ENCODE measurements around the gene TTC24.
"Not testable (repeated sequence)": the region's sequence is repeated elsewhere in the genome, so short reads cannot be mapped to it uniquely, and the experiment has no call there.

TTC24 gene

DNA sequence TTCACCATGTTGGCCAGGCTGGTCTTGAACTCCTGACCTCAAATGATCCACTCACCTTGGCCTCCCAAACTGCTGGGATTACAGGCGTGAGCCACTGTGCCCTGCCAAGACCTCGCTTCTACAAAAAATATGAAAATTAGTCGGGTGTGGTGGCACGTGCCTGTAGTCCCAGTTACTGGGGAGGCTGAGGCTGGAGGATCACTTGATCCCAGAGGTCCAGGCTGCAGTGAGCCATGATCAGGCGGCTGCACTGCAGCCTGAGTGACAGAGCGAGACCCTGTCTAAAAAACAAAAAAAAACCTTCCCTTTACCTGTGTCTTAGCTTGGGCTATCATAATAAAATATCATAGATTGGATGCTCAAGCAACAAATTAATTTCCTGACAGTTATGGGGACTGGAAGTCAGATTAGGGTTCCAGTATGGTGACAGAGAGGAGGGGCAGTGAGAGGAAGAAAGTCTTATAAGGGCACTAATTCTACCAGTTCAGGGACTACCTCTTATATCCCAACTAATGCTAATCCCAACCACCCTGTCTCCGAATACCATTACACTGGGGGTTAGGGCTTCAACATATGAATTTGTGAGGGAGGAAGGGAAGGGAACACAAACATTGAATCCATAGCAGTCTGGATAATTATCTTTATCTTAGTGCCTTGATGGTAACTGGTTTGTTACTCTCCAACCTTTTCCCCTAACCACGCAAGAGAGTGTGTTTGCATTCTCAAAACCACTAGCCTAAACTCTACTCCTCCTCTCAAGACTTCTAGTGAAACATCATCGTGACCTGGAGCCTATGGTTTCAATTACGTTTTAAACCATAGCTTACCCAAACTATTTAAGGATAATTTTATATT is 11.0 kb downstream of the TTC24 start:
- no peak for DNase-seq

DNA sequence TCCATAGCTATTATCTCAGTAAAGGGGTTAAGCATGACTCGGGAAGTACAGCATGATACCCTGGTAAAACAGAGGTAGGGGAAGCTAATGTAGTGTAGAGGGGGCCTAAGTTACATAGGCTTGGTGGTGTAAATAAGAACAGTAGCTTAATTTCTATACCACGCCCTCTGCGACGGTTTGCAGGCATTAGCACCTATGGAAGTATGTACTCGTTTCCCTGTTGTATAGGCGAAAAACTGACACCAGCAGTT is 11.6 kb downstream of the TTC24 start:
- DNase-seq: no peak

DNA sequence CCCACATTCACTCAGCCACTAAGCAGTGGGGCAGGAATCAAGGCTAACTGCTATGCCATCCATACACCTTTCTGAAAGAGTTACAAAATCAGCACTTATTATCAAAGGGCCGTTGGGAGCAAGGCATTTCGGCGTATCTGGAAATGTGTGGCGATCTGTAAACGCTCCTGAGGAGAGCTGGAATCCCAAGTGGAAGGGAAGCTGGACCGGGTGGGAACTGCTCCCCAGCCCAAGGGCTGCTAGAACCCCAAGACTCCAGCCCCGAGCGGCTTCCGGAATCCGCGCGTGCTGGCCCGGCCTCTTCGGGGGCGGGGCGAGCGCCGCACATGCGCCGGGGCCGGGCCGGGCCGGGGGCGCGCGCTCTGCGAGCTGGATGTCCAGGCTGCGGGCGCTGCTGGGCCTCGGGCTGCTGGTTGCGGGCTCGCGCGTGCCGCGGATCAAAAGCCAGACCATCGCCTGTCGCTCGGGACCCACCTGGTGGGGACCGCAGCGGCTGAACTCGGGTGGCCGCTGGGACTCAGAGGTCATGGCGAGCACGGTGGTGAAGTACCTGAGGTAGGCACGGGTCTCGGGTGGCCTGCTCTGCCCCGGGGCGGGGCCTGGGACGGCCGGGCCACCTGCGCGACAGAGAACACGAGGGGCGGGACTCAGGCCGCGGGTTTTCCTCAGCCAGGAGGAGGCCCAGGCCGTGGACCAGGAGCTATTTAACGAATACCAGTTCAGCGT is 12.1 kb downstream of the TTC24 start, which contains the start of gene NAXE:
Gene NAXE (plus strand): TSS at position 345 of the 726 bp plus-strand sequence. CDS start 29 bp downstream, at position 374.
- peak; percentile 71 for DNase-seq

DNA sequence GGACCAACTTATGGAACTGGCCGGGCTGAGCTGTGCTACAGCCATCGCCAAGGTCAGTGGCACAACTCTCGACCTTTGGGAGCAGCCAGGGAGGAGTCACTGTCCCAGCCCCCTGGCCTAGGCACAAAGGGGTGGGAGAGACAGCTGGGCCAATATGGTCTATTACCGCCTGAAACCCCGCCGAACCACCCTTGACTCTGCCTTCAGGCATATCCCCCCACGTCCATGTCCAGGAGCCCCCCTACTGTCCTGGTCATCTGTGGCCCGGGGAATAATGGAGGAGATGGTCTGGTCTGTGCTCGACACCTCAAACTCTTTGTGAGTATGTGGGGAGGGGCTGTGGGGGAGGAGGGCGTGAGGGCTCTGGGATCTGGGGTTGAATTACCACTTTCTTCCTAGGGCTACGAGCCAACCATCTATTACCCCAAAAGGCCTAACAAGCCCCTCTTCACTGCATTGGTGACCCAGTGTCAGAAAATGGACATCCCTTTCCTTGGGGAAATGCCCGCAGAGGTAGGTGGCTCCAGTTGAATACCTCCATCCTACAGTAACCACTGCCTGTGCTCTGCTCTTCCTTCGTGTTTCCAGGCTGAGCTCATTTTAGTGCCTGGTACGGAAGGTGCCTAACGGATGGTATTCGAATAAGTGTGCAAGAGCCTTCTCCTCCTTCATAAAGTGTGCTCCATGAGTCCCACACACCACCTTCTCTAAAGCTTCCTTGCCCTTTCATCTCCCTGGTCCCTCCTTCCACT is 12.8 kb downstream of the TTC24 start:
- no peak for DNase-seq

DNA sequence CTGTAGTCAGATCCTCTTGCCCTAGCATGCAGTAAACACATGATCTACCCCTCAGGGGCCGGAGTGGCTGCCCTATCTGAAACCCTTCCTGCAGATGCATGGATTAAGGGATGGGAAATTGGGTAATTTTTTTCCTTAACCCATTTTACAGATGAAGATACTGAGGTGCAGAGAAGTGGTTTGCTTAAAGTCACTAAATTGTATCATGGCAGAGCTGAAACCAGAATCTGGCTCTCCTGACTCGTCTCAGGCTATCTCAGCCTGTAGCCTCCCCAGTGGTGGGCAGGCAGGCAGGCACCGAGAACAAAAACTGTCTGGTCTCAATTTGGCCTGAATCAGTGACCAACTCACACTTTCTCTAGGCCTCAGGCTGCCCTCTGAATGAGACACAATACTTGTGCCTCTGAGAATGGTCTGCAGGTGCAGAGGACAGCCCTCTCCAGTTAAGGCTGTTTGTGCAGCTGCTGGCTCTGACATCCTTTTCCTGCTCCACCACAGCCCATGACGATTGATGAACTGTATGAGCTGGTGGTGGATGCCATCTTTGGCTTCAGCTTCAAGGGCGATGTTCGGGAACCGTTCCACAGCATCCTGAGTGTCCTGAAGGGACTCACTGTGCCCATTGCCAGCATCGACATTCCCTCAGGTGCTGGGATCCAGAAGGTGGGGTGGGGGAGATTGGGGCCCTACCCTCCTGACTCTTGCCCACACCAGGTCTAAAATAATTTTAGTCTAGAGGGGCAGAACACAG is 13.6 kb downstream of the TTC24 start:
- no peak for DNase-seq

DNA sequence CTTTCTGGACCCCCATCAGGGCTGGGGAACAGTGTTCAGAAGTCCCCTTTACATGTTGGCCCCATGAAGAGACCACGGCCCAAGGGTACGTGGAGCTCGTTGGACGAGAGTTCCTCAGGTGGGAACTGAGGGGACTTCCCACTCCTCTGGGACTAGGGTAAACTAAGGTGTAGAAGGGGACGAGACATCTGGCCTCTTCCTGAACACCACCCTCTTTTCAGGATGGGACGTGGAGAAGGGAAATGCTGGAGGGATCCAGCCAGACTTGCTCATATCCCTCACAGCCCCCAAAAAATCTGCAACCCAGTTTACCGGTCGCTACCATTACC is 14.1 kb downstream of the TTC24 start:
- no peak for DNase-seq

DNA sequence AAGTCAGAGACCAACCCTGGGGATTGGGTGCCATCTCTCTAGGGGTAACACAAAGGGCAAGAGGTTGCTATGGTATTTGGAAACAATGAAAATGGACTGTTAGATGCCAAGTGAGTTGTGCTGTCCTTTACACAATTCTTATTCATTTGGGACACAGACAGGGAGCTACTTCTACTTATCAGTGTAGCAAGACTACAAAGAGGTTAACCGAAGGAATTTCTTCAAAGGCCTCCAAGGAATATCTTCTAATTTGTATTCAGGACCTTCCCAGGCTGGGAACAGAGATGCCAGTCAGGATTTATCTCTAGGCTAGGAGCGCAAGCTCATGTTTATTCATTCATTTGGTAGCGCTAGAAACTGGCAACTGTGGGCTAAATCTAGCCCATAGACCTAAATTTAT is 14.7 kb downstream of the TTC24 start:
- DNase-seq: no peak

DNA sequence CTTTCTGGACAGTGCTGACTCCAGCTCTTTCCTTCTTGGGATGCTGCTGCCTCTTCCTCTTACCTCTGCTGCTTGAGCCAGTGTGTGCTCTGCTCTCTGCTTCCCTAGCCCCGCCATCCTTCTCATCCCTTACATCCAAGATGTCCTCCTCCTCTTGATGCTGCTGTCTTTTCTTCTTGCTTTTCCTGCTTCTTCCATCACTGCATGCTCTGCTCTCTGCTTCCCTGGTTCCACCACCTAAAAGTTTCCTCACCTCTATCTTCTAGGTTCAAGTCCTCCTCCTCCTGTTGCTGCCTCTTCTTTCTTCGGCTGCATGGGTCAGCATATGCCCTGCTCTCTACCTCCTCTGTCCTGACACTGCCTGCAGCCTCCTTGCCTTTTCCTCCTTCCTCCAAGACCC is 15.5 kb downstream of the TTC24 start:
- no peak for DNase-seq

DNA sequence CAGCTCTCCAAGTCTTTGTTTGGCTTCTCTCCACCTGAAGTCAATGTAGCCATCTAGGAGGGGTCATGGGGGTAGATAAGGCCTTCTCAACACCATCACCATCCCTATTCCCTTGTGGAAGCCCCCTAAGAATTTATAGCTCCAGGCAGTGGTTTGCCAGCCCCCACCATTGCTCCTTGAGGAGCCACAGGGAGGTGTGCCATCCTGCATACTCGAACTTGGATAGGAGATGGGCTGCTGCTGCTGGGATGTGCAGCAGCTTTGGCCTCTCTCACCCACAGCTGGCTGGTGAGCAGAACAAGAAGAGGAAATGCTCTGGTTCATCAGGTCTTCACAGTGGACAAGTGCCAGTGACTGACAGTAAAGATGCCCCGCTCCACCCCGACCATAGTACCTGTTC is 16.9 kb downstream of the TTC24 start:
- no peak for DNase-seq

DNA sequence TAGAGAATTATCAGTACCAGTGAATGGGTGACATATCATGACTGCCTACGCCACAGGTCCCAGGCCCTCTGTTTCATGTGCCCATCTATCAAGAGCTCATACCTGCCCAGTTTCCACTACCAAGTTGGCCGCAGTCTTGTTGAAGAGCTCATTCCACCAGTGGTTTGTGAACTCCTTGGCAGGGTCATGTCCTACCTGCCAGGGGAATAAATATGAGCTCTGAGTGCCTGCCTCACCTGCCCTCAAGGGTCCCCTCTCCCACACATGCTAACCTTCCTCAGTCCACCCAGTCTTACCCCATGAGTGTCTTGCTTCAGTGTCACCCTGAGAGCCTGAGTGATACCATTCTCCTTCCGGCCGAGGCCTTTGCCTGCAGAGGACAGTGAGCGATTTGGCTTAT is 18.6 kb downstream of the TTC24 start:
- DNase-seq: no peak

DNA sequence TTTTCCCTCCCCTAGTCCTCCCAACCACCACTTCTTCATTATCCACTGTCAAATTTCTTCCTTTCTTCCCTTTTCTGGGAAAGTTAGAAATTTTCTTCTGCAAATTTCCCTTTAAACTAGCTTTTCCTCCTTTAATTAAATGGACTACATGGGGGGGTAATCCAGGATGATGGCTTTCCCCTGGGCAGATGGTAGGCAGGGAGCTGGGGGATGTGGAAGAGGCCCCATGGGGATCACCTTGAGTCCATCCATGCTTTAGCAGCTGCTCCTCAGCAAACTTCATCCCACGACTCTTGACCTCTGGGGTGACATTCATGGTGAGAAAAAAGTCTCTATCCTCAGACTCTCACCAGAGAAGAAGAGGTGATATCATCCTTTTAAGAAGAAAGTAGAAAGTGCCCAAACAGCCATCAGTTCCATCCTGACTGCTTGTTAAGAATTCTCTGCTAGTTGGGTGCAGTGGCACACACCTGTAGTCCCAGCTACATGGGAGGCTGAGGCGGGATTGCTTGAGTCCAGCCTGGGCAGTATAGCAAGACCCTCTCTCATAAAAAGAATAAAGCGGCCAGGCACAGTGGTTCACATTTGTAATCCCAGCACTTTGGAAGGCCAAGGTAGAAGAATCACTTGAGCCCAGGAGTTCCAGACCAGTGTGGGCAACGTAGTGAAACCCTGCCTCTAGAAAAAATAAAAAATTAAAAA is 19.4 kb downstream of the TTC24 start:
- no peak for DNase-seq

DNA sequence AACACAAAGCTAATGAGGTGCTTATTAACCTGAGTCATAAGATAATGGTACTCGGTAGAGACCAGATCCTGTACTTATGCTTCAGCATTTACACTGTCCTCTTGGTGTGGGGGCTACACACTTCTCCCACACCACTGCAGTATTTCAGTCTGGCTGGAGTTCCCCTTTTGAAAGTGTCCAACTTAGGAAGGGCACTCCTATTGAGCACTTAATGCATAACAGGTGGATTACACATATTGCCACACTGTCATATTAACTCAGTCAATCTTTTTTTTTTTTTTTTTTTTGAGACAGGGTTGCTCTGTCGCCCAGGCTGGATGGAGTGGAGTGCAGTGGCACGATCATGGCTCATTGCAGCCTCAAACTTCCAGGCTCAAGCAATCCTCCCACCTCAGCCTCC is 20.3 kb downstream of the TTC24 start:
- DNase-seq: no peak

DNA sequence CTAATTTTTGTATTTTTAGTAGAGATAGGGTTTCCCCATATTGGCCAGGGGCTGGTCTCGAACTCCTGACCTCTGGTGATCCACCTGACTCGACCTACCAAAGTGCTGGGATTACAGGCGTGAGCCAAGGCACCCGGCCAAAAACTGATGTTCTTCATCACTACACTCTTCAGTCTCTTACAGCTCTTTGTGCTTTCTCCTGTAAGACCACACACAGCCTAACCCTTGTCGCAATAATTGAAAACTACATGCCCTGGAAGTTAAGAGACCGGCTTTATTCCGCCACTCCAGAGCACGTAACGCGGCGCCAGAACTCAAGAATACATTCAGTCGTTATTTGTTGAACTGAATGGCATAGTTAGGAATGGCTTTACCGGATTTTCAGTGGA is 21.2 kb downstream of the TTC24 start:
- no peak for DNase-seq

DNA sequence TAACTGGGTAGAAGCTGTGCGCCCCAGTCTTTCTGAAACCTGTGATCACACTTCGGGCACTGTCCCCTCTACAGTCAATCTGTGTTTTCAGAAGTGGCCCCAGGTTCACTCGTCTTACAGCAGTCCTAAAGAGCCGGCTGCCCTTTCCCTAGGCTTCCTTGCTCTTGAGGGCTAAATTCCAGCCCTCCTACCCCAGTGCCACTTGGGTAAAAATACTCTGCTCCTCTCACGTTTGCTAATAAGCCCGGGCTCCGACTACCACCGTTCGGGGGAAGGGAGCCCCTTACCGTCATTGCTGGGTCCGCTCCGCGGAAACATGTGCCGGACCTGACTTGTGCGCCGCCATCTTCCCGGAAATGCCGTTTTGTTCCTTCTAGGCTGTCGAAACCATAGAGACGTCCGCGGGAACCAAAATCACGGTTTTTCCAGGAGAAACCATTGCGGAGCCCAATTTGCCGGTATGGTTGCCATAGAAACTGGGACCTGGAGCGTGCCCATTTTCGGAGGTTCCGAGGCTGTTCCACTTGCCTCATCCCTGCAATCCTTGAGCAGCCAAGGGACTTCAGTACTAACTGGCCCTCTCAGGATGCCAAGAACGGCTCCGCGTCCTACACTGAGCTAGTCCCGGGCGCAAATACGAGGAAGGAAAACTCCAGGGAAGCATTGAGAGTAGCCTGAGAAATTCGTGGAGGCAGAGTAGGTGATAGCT is 21.8 kb downstream of the TTC24 start, which contains the start of gene GPATCH4:
Gene GPATCH4 (minus strand): TSS at position 358 of the 709 bp plus-strand sequence.
- DNase-seq: peak; percentile 70

DNA sequence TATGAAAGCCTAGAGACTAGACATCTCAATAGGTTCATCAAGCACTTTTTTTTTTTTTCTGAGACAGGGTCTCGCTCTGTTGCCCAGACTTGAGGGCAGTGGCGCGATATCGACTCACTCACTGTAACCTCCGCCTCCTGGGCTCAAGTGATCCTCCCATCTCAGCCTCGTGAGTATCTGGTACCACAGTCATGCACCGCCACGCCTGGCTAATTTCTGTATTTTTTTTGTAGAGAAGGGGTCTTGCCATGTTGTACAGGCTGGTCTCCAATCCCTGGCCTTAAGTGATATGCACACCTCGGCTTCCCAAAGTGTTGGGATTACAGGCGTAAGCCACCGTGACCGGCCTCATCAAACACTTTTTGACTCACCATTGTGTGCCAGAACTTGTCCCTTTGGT is 22.4 kb downstream of the TTC24 start:
- no peak for DNase-seq

DNA sequence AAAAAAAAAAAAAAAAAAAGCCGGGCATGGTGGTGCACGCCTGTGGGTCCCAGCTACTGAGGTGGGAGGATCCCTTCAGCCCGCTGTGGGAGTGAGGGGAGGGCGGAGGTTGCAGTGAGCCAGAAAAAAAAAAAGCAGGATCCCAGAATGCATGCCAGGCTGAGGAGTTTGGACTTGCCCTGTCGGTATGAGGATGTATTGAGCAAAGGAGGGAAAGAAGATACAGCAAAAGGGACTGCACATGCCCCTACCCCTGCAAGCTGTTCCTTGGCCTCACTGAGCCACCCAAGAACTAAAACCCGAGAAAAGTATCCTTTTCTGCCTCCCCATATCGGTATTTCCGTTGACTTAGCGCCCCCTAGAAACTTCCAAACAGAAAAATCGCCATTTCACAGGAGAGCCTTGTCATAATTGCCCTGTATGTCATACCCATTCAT is 23.1 kb downstream of the TTC24 start:
- DNase-seq: no peak

DNA sequence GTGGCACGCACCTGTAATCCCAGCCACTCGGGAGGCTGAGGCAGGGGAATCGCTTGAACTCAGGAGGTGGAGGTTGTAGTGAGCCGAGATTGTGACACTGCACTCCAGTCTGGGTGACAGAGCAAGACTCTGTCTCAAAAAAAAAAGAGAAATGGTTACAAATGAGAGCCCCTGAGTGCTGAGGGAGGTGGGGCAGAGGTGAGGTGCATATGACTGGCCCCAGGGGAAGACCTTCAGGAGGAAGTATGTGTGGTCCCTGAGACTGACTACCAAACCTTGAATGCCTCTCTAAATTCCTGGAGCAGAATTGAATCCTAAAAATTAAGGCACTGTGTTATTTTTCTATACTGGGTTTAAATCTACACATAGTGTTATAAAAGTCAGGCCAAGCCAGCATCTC is 27.8 kb downstream of the TTC24 start:
- not testable (repeated sequence) for DNase-seq

DNA sequence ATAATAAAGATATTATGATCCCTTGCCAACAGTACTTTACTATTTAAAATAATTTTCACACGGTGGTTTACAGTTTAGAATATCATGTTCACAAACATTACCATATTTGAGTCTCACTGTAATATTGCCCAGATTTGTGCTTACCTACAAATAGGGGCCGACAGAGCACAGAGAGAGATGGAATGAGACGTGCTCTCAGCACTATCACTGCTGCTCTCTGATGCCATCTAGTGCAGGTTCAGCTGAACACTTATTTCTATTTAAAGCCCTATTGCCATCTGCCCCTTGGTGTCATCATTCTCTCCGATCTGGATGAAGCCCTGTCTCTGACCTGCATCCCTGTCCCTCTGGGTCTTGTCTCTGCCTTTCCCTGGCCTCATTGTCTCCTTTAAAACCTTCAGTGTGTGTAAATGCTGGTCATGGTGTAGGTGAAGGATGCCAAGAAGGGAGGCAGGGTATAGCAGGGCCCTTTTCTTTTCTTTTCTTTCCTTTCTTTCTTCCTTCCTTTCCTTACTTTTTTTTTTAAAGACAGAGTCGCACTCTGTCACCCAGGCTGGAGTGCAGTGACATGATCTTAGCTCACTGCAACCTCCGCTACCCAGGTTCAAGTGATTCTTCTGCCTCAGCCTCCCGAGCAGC is 28.6 kb downstream of the TTC24 start:
- DNase-seq: no peak

DNA sequence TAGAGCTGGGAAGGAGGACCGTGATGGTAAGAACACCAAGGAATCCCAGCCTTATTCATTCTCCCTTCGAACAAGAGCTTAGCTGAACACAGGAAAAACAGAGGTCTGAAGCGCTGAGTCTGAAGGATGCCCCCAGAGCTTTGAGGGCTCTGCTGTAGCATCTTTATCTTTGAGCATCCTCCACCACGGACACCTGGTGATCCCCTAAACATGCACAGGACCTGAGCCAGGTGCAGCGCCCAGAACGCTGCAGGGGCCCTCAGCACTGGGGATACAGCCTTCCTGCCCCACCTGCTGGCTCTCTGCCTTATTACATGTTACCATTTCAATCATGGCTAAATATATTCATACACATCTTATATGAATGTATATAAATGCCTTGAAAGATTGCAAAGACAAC is 29.5 kb downstream of the TTC24 start:
- DNase-seq: peak; percentile 58

DNA sequence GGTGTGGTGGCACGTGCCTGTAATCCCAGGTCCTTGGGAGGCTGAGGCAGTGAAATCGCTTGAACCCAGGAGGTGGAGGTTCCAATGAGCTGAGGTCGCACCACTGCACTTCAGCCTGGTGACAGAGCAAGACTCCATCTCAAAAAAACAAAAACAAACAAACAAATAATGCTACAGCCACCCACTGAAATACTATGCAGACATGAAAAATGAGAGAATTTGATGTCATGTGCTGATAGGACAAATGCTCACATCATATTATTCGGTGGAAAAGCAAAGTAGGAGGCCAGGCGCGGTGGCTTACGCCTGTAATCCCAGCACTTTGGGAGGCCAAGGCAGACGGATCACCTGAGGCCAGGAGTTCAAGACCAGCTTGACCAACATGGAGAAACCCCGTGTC is 30.5 kb downstream of the TTC24 start:
- DNase-seq: not testable (repeated sequence)

DNA sequence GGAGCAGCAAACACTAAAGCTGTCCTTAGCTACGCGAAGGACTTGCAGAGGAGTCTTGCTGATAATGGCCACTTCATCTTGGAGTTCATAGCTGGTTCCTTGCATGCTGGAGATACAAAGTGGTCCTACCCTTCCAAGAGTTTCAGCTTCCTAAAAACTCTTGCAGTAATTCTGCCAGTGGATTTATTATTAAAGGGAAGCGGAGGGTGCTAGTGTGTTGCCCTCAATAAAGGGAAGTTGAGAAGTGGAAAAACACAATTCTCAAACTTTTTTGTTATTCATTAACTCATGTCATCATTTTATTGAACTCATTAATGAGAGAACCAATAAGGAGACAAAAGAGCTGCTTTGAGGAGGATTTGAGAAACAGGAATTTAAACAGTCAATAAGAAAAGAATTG is 33.1 kb downstream of the TTC24 start:
- no peak for DNase-seq

All from stimulated activated CD4-positive, alpha-beta T cell treated with anti-CD3 and anti-CD28 coated beads, Interleukin-12 subunit alpha, Interleukin-12 subunit beta, amount 100 ng/mL, for 4 hours (primary cell).